ENCODE results near the gene OR4D10. TPM values are rescaled to one million over a fixed set of nuclear protein-coding genes. Genes with fewer than 3 reads are reported as not detected.

OR4D10 gene
- polyA plus RNA-seq, 4 donors = not detected

GRCh38 chr11:59520741-59521140 is 47.6 kb downstream of the OR4D10 start:
- DNase-seq (ENCODE audit: low read depth in 4 of 4, low spot score in 3 of 4) = no peak

DNA sequence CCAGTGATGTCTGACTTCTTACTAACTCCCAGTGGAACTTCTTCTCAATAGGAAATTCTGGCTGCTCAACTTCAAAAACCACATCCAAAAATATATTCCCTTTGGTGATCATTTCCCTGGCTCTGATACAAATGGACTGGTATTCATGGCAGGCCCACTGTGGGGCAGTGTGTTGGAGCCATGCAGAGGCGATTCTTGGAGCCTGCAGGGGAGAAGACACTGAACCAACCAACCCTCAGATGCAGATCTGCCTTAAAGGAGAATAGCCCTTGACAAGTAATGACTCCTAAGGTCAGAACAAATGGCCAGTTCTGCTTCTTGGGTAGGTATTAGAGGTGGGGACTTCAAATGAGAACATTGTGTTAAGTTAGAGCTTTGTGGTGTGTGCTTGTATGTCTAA is 50.4 kb downstream of the OR4D10 start:
- DNase-seq (ENCODE audit: low read depth in 4 of 4, low spot score in 3 of 4) = no peak

- no peak for DNase-seq (ENCODE audit: low read depth in 4 of 4, low spot score in 3 of 4)
These were observed 55.6 kb downstream of the OR4D10 start for GRCh38 chr11:59528711-59529110.

Other genes starting within 250 kb of the OR4D10 start
- not detected for gene OR5AN1, start 114.4 kb upstream of the OR4D10 start, polyA plus RNA-seq (ENCODE audit: insufficient read length in 4 of 4)
- under 1 TPM in 1 of 4 donors, not detected in 3; 0.05 TPM for gene OR5A2, start 46.9 kb upstream of the OR4D10 start, polyA plus RNA-seq (ENCODE audit: insufficient read length in 4 of 4)
- under 1 TPM in 2 of 4 donors, not detected in 2; 0.01 to 0.05 TPM for gene OR5A1, start 36.8 kb upstream of the OR4D10 start, polyA plus RNA-seq (ENCODE audit: insufficient read length in 4 of 4)
- not detected for gene OR4D6, start 16.4 kb upstream of the OR4D10 start, polyA plus RNA-seq (ENCODE audit: insufficient read length in 4 of 4)
- not detected for gene OR4D11, start 30.3 kb downstream of the OR4D10 start, polyA plus RNA-seq (ENCODE audit: insufficient read length in 4 of 4)
- under 1 TPM in 3 of 4 donors, not detected in 1; 0.03 to 0.06 (median 0.05) TPM for gene OR4D9, start 38.2 kb downstream of the OR4D10 start, polyA plus RNA-seq (ENCODE audit: insufficient read length in 4 of 4)
- gene OSBP, start 142.5 kb downstream of the OR4D10 start, polyA plus RNA-seq (ENCODE audit: insufficient read length in 4 of 4) = 10 to 100 TPM; 41.5 to 60.5 (median 50.7) TPM
- 10 to 100 TPM; 36.6 to 47.4 (median 45.2) TPM for gene PATL1, start 195.7 kb downstream of the OR4D10 start, polyA plus RNA-seq (ENCODE audit: insufficient read length in 4 of 4)
- gene OR10V1, start 240.5 kb downstream of the OR4D10 start, polyA plus RNA-seq (ENCODE audit: insufficient read length in 4 of 4) = not detected